Thymus (tissue), 11 donors: ENCODE measurements around the gene KCNC1. TPM values are rescaled to one million over a fixed set of nuclear protein-coding genes. Genes with fewer than 3 reads are reported as not detected.

Experiments
- DNase-seq, 9 donors: peaks; one replicate each; pipeline ENCODE4 v3.0.0-alpha.2; 2013; ENCODE audit warnings: low spot score in 9 of 9, low read depth in 6 of 9, missing footprints in 1 of 9
- H3K27ac ChIP-seq, 2 donors: one replicate each; pipeline ENCODE4 v1.5.1; 2013; ENCODE audit warnings: control low read depth in 1 of 2, low read depth in 1 of 2, low read length in 1 of 2, mild to moderate bottlenecking in 1 of 2, moderate library complexity in 1 of 2
- H3K27me3 ChIP-seq, 2 donors: one replicate each; pipeline ENCODE4 v1.5.1; 2013; ENCODE audit warnings: low read length in 1 of 2; ENCODE audit not compliant: control insufficient read depth in 2 of 2, insufficient read depth in 1 of 2
- H3K36me3 ChIP-seq, 2 donors: one replicate each; pipeline ENCODE4 v1.5.1; 2013; ENCODE audit warnings: low read length in 1 of 2, mild to moderate bottlenecking in 1 of 2, moderate library complexity in 1 of 2; ENCODE audit not compliant: control insufficient read depth in 2 of 2, insufficient read depth in 2 of 2
- H3K4me1 ChIP-seq, 2 donors: one replicate each; pipeline ENCODE4 v1.5.1; 2013; ENCODE audit warnings: low read length in 2 of 2; ENCODE audit not compliant: control insufficient read depth in 2 of 2, insufficient read depth in 2 of 2
- H3K4me3 ChIP-seq, 2 donors: one replicate each; pipeline ENCODE4 v1.5.1; 2013; ENCODE audit warnings: low read length in 2 of 2, control low read depth in 1 of 2, mild to moderate bottlenecking in 1 of 2
- H3K9me3 ChIP-seq, 2 donors: one replicate each; pipeline ENCODE4 v1.5.1; 2013; ENCODE audit warnings: low read length in 1 of 2, mild to moderate bottlenecking in 1 of 2; ENCODE audit not compliant: control insufficient read depth in 2 of 2, insufficient read depth in 1 of 2
- WGBS: extraction: QIAGEN DNeasy Blood & Tissue Kit; methylation state at CpG from one replicate; pipeline ENCODE4 v1.1.7; 2013; 5-methylcytosine and 5-hydroxymethylcytosine counted together
- polyA plus RNA-seq: library from polyadenylated mRNA; stranded (reverse); fragments of 200-250 nt; gene quantifications from one replicate; pipeline ENCODE4 v1.2.3, GENCODE V29; 2013
- total RNA-seq: library from RNA; stranded (reverse); fragments of 120-200 nt; gene quantifications from one replicate; pipeline ENCODE4 v1.2.4, GENCODE V29; 2013
- donor health status: healthy.

KCNC1 gene
- total and polyA plus RNA-seq, 2 donors, result under 0.01 to 0.30 TPM

DNA sequence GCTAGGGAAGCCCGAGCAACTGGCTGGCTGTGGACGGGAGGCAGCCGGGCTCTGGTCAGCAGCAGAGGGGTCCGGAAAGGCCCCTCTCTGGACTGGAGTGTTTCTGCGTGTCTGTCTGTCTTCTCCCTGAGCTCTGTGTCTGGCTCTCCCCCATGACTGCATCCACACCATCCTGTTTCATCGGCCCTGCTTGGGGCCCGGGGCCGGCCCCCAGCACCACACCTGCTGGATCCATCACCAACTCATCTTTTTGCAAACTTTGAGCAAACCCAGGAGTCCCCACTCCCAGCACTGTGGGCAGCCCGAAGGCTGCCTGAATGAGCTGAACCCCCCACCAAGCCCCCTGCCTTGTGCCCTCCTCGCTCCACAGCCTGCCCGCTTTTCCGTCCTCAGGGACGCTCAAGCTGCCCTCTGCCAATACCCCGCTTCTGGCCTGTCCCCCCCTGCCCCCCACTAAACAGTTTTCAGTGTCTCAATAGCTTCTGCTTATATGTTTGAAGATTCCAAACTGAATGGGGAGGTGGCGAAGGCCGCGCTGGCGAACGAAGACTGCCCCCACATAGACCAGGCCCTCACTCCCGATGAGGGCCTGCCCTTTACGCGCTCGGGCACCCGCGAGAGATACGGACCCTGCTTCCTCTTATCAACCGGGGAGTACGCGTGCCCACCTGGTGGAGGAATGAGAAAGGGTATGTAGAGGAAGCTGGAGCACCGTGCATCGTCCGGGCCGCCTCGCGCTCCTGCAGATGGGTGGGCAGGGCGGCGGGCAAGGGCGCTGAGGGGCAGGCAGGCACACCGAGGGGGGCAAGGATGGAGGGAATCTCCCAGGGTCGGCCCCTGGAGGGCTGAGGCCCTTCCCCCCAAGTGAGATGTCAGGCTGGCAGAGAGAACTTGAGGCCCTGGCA lies 44.6 kb downstream of the KCNC1 start:
- no peaks in the 10 kb centered on the region for H3K9me3 ChIP-seq
- WGBS, result 98% methylated on average over 40 of the region's 40 CpGs
- no peak for DNase-seq

DNA sequence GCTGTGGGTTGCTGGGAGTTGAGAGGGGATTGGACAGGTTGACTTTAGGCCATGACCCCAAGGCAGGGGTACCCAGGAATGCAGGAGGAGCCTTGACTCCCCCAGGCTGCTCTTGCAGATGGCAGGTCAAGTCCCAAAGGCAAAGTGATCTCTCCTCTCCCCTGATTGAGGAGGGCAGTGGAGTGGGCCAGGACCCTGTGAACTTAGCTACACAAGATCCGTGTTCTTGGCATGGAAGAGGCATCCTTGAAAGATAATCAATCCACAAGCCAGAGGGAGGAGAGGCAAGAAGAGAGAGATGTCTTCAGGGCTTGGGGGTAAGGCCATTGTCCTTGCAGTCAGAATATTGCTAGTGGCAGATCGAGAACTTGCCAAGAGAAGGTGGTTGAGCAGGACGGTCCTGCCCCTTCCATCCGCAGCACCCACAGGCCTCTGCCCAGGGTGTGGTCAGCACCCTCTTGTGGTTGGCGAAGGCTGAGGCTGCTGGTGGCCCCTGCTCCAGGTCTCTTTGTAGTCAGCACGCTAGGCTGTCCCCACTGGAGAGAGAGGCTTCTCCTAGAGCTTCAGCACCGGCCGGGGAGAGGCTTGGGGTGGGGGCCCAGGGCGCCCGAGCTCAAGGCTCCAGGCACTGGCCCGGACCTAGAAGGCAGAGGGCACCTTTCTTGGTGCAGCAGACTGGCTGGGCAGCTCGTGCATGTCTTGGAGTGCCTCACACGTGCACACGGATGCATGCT lies 45.4 kb downstream of the KCNC1 start:
- H3K27ac ChIP-seq, result no peak overlapping the region
- no peak overlapping the region for H3K4me3 ChIP-seq
- no peaks in the 10 kb centered on the region for H3K4me1 ChIP-seq
- WGBS, result 96% methylated on average over 14 of the region's 14 CpGs
- no peaks in the 10 kb centered on the region for H3K27me3 ChIP-seq
- H3K36me3 ChIP-seq, result no peaks in the 10 kb centered on the region
- H3K9me3 ChIP-seq, result no peaks in the 10 kb centered on the region
- DNase-seq, result no peak

More for the DNA sequence above, 44.6 kb downstream of the KCNC1 start:
- Histone ChIP-seq H3K4me1 (no peaks in the 10 kb centered on the region), H3K4me3 (no peak overlapping the region), H3K27me3 (no peaks in the 10 kb centered on the region), H3K27ac (no peak overlapping the region), H3K36me3 (no peaks in the 10 kb centered on the region)

GRCh38 chr11:17780668-17781067 lies 46.1 kb downstream of the KCNC1 start:
- H3K4me3 ChIP-seq, result no peak overlapping the region
- H3K27me3 ChIP-seq, result no peaks in the 10 kb centered on the region
- H3K9me3 ChIP-seq, result no peaks in the 10 kb centered on the region
- H3K4me1 ChIP-seq, result no peaks in the 10 kb centered on the region
- H3K27ac ChIP-seq, result no peak overlapping the region
- WGBS, result 98% methylated on average over 15 of the region's 15 CpGs
- DNase-seq, result no peak
- no peaks in the 10 kb centered on the region for H3K36me3 ChIP-seq

GRCh38 chr11:17781221-17781620 lies 46.6 kb downstream of the KCNC1 start:
- WGBS, result 93% methylated on average over 12 of the region's 12 CpGs
- no peak for DNase-seq
- H3K36me3 ChIP-seq, result no peaks in the 10 kb centered on the region
- no peaks in the 10 kb centered on the region for H3K9me3 ChIP-seq
- H3K4me3 ChIP-seq, result no peak overlapping the region
- no peak overlapping the region for H3K27ac ChIP-seq
- H3K4me1 ChIP-seq, result no peaks in the 10 kb centered on the region
- H3K27me3 ChIP-seq, result no peaks in the 10 kb centered on the region

DNA sequence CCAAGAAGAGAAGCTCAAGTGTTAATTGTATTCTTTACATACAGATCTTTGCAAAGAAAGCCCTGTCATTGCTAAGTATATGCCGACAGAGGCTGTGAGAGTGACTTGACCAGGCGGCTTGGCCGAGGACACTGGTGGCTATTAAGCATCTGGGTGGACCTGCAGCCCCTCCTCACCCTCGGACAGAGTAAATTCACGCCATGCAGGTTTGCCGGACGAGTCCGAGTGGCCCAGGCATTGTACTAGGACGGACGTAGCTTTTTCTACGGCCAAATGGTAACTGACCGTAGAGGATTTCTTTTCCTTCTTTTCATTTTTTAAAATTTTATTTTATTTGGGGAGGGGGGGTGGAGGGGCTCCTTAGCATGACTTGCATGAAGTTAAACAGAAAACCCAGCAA lies 47.0 kb downstream of the KCNC1 start:
- Histone ChIP-seq H3K27ac (no peak overlapping the region), H3K9me3 (no peaks in the 10 kb centered on the region), H3K4me1 (no peaks in the 10 kb centered on the region), H3K27me3 (no peaks in the 10 kb centered on the region), H3K36me3 (no peaks in the 10 kb centered on the region), H3K4me3 (no peak overlapping the region)
- no peak for DNase-seq
- WGBS, result 96% methylated on average over 12 of the region's 12 CpGs

GRCh38 chr11:17782145-17782544 lies 47.6 kb downstream of the KCNC1 start:
- H3K27ac ChIP-seq, result no peak overlapping the region
- no peak for DNase-seq
- H3K4me1 ChIP-seq, result no peaks in the 10 kb centered on the region
- 96% methylated on average over 12 of the region's 12 CpGs for WGBS
- H3K27me3 ChIP-seq, result no peaks in the 10 kb centered on the region
- H3K4me3 ChIP-seq, result no peak overlapping the region
- H3K36me3 ChIP-seq, result no peaks in the 10 kb centered on the region
- no peaks in the 10 kb centered on the region for H3K9me3 ChIP-seq

DNA sequence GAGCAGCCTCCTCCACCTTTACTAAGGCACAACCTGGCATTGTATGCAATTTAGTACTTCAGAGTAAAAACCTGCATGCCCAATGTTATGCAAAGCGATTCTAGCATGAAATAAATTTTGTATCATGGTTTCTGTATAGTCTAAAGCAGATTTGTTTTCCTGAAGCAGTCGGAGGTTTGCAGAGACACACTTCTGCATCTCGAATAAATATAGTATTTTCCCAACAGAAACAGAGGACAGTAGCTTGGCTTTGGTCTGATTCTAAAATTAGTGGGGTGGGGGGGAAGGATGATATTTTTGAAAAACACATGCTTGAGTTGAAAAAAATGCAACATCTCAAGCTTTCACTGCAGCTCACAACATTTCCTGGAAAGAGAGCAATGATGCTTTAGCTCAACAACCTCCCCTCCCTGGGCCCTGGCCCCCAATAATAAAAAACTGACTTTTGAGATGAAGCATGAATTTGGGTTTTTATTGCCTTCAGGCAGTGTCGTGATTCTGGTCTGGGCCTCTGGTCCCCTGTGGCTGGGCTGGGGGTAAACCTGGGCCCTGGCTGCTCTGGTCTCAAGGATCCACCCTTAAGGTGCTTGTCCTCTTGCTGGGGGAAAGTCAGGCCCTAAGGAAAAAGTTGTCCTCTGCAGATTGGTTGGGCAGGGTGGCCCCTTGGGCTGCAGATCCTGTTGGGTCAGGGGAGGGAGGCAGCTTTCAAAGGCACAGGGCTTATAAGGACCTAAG lies 48.2 kb downstream of the KCNC1 start:
- Histone ChIP-seq H3K9me3 (no peaks in the 10 kb centered on the region), H3K4me1 (no peaks in the 10 kb centered on the region), H3K36me3 (no peaks in the 10 kb centered on the region), H3K27me3 (no peaks in the 10 kb centered on the region), H3K4me3 (no peak overlapping the region), H3K27ac (no peak overlapping the region)
- WGBS, result 91% methylated on average over 4 of the region's 4 CpGs
- no peak for DNase-seq

DNA sequence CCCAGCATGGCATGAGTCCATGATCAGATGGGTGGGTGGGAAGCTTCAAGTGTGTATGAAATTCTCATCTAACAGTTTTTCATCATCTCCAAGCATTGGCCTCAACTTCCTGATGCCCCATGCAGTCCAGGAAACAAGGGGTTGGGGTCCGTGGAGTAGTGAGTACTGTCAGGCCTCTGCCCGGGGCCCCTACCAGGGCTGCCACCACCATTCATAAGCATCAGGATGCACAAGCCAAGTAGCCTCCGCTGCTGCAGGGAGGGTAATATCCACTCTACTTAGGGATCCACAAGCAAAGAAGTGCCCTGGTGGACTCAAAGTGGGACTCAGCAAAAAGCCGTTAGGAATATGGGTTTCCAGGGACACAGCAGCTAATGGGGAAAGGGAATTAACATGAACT lies 49.3 kb downstream of the KCNC1 start:
- 93% methylated on average over 4 of the region's 4 CpGs for WGBS
- no peak for DNase-seq

More for the DNA sequence above, 49.3 kb downstream of the KCNC1 start:
- Histone ChIP-seq H3K27me3 (no peaks in the 10 kb centered on the region), H3K4me1 (no peaks in the 10 kb centered on the region), H3K27ac (no peak overlapping the region), H3K4me3 (no peak overlapping the region), H3K9me3 (no peaks in the 10 kb centered on the region), H3K36me3 (no peaks in the 10 kb centered on the region)
